H1 (cell line): ENCODE results near the gene TMEM59L.

ENCODE experiments used
- BCL11A ChIP-seq, 2 experiments: IDR thresholded peaks; one replicate each; pipeline ENCODE4 v1.6.1; 2011; ENCODE audit warnings: low read depth in 2 of 2, low read length in 2 of 2, mild to moderate bottlenecking in 2 of 2
- CREB1 ChIP-seq: IDR thresholded peaks from 2 replicates; pipeline ENCODE4 v1.6.1; 2012; ENCODE audit warnings: inconsistent platforms
- EZH2 ChIP-seq: fragments of 200-600 bp; sonication (generic); IDR thresholded peaks from 2 replicates; pipeline ENCODE4 v1.7.1; 2012; ENCODE audit warnings: low read depth, mild to moderate bottlenecking, moderate library complexity, low read length, inconsistent platforms; ENCODE audit not compliant: severe bottlenecking
- MAFK ChIP-seq: IDR thresholded peaks from 2 replicates; pipeline ENCODE4 v1.6.1; 2012; ENCODE audit warnings: low read depth, mild to moderate bottlenecking, improper control_type of control experiment, low read length
- NANOG ChIP-seq: IDR thresholded peaks from 2 replicates; pipeline ENCODE4 v1.6.1; 2011; ENCODE audit warnings: low read length, low read depth, mild to moderate bottlenecking, inconsistent platforms; ENCODE audit not compliant: insufficient read depth, poor library complexity, severe bottlenecking
- PHF8 ChIP-seq: fragments of 200-600 bp; sonication (generic); conservative IDR thresholded peaks from 2 replicates; pipeline ENCODE4 v1.7.1; 2012; ENCODE audit warnings: low read depth, mild to moderate bottlenecking, inconsistent platforms, low read length, moderate library complexity
- POLR2A ChIP-seq, 2 experiments: IDR thresholded peaks; 1 replicate in 1 of 2; 2 replicates in 1 of 2; pipeline ENCODE4 v1.6.1; 2011; ENCODE audit warnings: low read depth in 2 of 2, low read length in 2 of 2, mild to moderate bottlenecking in 2 of 2; ENCODE audit errors: control extremely low read depth in 1 of 2
- POLR2AphosphoS5 ChIP-seq: IDR thresholded peaks from 2 replicates; pipeline ENCODE4 v1.6.1; 2011; ENCODE audit warnings: low read depth, low read length
- RFX5 ChIP-seq: IDR thresholded peaks from 2 replicates; pipeline ENCODE4 v1.6.1; 2011; ENCODE audit warnings: low read depth, low read length, improper control_type of control experiment, borderline replicate concordance
- TCF12 ChIP-seq: IDR thresholded peaks from 2 replicates; pipeline ENCODE4 v1.6.1; 2011; ENCODE audit warnings: low read depth, mild to moderate bottlenecking, low read length
- YY1 ChIP-seq: IDR thresholded peaks from 2 replicates; pipeline ENCODE4 v1.6.1; 2011; ENCODE audit warnings: low read depth, mild to moderate bottlenecking, low read length
- TF ChIP-seq, protein P1 (sequence below): IDR thresholded peaks from 2 replicates; pipeline ENCODE4 v1.6.1; 2012; ENCODE audit warnings: inconsistent platforms
- TF ChIP-seq, protein P2 (sequence below), 3 experiments: IDR thresholded peaks; 1 replicate in 2 of 3; 2 replicates in 1 of 3; pipeline versions ENCODE4 v1.5.1 to v1.6.1; 2011; ENCODE audit warnings: low read length in 3 of 3, mild to moderate bottlenecking in 3 of 3, inconsistent platforms in 2 of 3, low read depth in 1 of 3, moderate library complexity in 1 of 3; ENCODE audit not compliant: insufficient read depth in 1 of 3; ENCODE audit errors: control extremely low read depth in 1 of 3
- TF ChIP-seq, protein P3 (sequence below): IDR thresholded peaks from 2 replicates; pipeline ENCODE4 v1.6.1; 2011; ENCODE audit warnings: low read depth, mild to moderate bottlenecking, low read length; ENCODE audit not compliant: insufficient read depth

DNA sequence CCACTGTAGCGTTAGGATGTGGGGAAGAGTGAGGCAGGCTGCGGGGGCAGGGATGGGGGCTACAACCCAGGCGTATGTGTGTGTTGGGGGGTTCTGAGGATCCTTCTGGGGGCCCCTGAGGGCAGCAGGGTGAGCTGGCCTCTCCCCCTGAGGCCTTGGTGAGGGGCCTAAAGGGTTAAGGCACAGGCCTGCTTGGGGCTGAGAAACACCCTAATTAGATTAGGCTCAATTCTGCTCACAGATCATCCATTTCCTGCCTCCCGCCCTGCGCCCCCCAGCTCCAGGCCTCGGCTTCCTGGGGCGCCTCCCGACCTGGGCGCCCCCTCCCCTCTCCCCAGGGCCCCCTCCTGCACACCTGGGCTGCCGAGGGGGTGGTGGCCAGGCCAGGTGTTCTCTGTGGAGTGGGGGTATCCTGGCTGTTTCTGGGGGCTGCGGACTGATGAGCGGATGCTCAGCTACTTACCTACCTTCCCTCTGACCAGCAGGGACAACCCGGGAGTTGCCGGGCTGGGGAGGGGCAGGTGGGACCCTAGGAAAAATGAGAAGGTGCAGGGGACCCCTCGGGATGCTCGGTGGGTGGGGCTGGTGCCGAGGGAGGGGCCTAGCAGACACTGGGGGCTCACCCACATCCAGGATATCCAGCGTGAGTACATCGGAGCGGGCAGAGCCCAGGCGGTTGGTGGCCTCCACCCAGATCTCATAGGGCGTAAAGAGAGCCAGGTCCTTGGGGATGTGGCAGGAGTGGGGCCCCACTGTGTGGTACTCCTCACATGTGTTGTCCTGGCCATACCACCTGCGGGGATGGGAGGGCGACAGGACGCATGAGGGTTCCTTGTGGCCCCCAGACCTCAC lies 14.6 kb upstream of the TMEM59L start:
- TF ChIP-seq POLR2A (IDR thresholded peaks at IDR 0.05; ENCODE audit: control extremely low read depth in 1 of 2, low read depth in 2 of 2, low read length in 2 of 2), result no peak
- TF ChIP-seq TCF12, result no peak
- TF ChIP-seq, protein P1, sequence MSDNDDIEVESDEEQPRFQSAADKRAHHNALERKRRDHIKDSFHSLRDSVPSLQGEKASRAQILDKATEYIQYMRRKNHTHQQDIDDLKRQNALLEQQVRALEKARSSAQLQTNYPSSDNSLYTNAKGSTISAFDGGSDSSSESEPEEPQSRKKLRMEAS, result no peak
- TF ChIP-seq, protein P2, sequence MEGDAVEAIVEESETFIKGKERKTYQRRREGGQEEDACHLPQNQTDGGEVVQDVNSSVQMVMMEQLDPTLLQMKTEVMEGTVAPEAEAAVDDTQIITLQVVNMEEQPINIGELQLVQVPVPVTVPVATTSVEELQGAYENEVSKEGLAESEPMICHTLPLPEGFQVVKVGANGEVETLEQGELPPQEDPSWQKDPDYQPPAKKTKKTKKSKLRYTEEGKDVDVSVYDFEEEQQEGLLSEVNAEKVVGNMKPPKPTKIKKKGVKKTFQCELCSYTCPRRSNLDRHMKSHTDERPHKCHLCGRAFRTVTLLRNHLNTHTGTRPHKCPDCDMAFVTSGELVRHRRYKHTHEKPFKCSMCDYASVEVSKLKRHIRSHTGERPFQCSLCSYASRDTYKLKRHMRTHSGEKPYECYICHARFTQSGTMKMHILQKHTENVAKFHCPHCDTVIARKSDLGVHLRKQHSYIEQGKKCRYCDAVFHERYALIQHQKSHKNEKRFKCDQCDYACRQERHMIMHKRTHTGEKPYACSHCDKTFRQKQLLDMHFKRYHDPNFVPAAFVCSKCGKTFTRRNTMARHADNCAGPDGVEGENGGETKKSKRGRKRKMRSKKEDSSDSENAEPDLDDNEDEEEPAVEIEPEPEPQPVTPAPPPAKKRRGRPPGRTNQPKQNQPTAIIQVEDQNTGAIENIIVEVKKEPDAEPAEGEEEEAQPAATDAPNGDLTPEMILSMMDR (IDR thresholded peaks at IDR 0.05; ENCODE audit: control extremely low read depth in 1 of 3, insufficient read depth in 1 of 3, low read depth in 1 of 3, low read length in 3 of 3), result no peak
- TF ChIP-seq YY1, result no peak
- TF ChIP-seq BCL11A (IDR thresholded peaks at IDR 0.05; ENCODE audit: low read depth in 2 of 2, low read length in 2 of 2), result no peak
- no peak for TF ChIP-seq MAFK
- TF ChIP-seq, protein P3, sequence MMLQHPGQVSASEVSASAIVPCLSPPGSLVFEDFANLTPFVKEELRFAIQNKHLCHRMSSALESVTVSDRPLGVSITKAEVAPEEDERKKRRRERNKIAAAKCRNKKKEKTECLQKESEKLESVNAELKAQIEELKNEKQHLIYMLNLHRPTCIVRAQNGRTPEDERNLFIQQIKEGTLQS, result no peak
- no peak for TF ChIP-seq EZH2
- TF ChIP-seq RFX5, result no peak
- no peak for TF ChIP-seq CREB1
- TF ChIP-seq PHF8, result no peak
- TF ChIP-seq NANOG, result no peak
- TF ChIP-seq POLR2AphosphoS5, result no peak
